Sigmoid colon (tissue), 7 donors: ENCODE measurements around the gene GNAT1. TPM values are rescaled to one million over a fixed set of nuclear protein-coding genes. Genes with fewer than 3 reads are reported as not detected.
A peak's percentile ranks its signal among the peaks of the same experiment; 100 is the strongest.

Experiments used
- DNase-seq: peaks from one replicate; pipeline ENCODE4 v3.0.0-alpha.2; 2019
- H3K27ac ChIP-seq, 4 donors: fragments of 200-600 bp; sonication (generic); one replicate each; pipeline ENCODE4 v1.5.1; 2016 to 2019; ENCODE audit warnings: mild to moderate bottlenecking in 1 of 4
- H3K27me3 ChIP-seq, 3 donors: fragments of 200-600 bp; sonication (generic); one replicate each; pipeline ENCODE4 v1.5.1; 2019; ENCODE audit warnings: mild to moderate bottlenecking in 1 of 3
- H3K36me3 ChIP-seq, 4 donors: fragments of 200-600 bp; sonication (generic); one replicate each; pipeline ENCODE4 v1.5.1; 2016 to 2019
- H3K4me1 ChIP-seq, 4 donors: fragments of 200-600 bp; sonication (generic); one replicate each; pipeline ENCODE4 v1.5.1; 2017 to 2019
- H3K4me3 ChIP-seq, 4 donors: fragments of 200-600 bp; sonication (generic); one replicate each; pipeline ENCODE4 v1.5.1; 2017 to 2019; ENCODE audit warnings: mild to moderate bottlenecking in 2 of 4, moderate library complexity in 1 of 4
- H3K9me3 ChIP-seq, 4 donors: fragments of 200-600 bp in 3 of 4; sonication (generic) in 3 of 4; one replicate each; pipeline versions ENCODE4 v1.5.1 to v1.6.1; 2013 to 2019
- EP300 ChIP-seq, 4 donors: sonication (generic); formaldehyde crosslinking; IDR thresholded peaks; one replicate each; pipeline ENCODE4 v1.6.1; 2017; ENCODE audit warnings: antibody characterized with exemption in 4 of 4
- POLR2A ChIP-seq, 2 donors: fragments of 450-650 bp; IDR thresholded peaks; one replicate each; pipeline ENCODE4 v1.6.1; 2016; ENCODE audit warnings: antibody characterized with exemption in 2 of 2, mild to moderate bottlenecking in 2 of 2, moderate library complexity in 2 of 2
- POLR2AphosphoS5 ChIP-seq, 4 donors: sonication (generic); formaldehyde crosslinking; IDR thresholded peaks; one replicate each; pipeline ENCODE4 v1.6.1; 2017; ENCODE audit warnings: antibody characterized with exemption in 4 of 4
- WGBS, 2 donors: extraction: QIAGEN DNeasy Blood & Tissue Kit; methylation state at CpG; one replicate each; pipeline ENCODE4 v1.1.7; 2013; 5-methylcytosine and 5-hydroxymethylcytosine counted together
- intact Hi-C: fragments of 100-400 bp; cut with DNase I; formaldehyde crosslinking; loops from one replicate; pipeline ENCODE4 v1.15.1; 2023
- polyA plus RNA-seq, 3 donors: library from polyadenylated mRNA; stranded (reverse); fragments of 200-250 nt; gene quantifications; one replicate each; pipeline ENCODE4 v1.2.3, GENCODE V29; 2013
- total RNA-seq, 4 donors: library from RNA; depleted of rRNA; stranded (reverse); fragments of >200 nt; gene quantifications; one replicate each; pipeline ENCODE4 v1.1.0, GENCODE V29; 2016
- TF ChIP-seq, protein P1 (sequence below), 4 experiments: fragments of 450-650 bp in 3 of 4; fragments of 200-600 bp in 1 of 4; IDR thresholded peaks; one replicate each; pipeline ENCODE4 v1.5.1; 2016 to 2019; ENCODE audit warnings: antibody characterized with exemption in 4 of 4, mild to moderate bottlenecking in 3 of 4, moderate library complexity in 2 of 4
- donor health status: healthy with polysubstance abuse.
- donor health status: Bipolar disorder and iron deficiency.
- donor health status: healthy.

Gene GNAT1
- total and polyA plus RNA-seq, 7 donors = 0.06 TPM; not detected in 6

GRCh38 chr3:50154476-50154839, 37.0 kb upstream of the GNAT1 start:
- DNase-seq = no peak
- Histone ChIP-seq H3K9me3 (no peaks in the 10 kb centered on the region), H3K4me3 (peak overlapping the region; percentile 18 to 65 (median 58)), H3K27me3 (peaks cover 0 to 7% (median 4%) of the 10 kb centered on the region in 3 donors), H3K4me1 (peaks cover 0 to 46% (median 45%) of the 10 kb centered on the region in 4 donors), H3K36me3 (no peaks in the 10 kb centered on the region), H3K27ac (peak overlapping the region; percentile 60 to 90 (median 86))
- 1 to 3% methylated on average over 34 of the region's 34 CpGs for WGBS, 2 donors
- TF ChIP-seq POLR2AphosphoS5 (IDR thresholded peaks at IDR 0.05) (no peak), EP300 (IDR thresholded peaks at IDR 0.05) (no peak), POLR2A (IDR thresholded peaks at IDR 0.05) (no peak)
- TF ChIP-seq, protein P1, sequence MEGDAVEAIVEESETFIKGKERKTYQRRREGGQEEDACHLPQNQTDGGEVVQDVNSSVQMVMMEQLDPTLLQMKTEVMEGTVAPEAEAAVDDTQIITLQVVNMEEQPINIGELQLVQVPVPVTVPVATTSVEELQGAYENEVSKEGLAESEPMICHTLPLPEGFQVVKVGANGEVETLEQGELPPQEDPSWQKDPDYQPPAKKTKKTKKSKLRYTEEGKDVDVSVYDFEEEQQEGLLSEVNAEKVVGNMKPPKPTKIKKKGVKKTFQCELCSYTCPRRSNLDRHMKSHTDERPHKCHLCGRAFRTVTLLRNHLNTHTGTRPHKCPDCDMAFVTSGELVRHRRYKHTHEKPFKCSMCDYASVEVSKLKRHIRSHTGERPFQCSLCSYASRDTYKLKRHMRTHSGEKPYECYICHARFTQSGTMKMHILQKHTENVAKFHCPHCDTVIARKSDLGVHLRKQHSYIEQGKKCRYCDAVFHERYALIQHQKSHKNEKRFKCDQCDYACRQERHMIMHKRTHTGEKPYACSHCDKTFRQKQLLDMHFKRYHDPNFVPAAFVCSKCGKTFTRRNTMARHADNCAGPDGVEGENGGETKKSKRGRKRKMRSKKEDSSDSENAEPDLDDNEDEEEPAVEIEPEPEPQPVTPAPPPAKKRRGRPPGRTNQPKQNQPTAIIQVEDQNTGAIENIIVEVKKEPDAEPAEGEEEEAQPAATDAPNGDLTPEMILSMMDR (IDR thresholded peaks at IDR 0.05) = peak in 2 of 4 experiments; percentile 29 to 37
- intact Hi-C loops = loop anchor here (2.0 kb wide), 1 partner anchor 34 kb away; no protein-coding TSS in a partner anchor

- peak; percentile 74 for DNase-seq
- Histone ChIP-seq H3K36me3 (no peaks in the 10 kb centered on the region), H3K27ac (peak within 1 kb of the TSS; percentile 60 to 90 (median 86)), H3K4me3 (peak within 1 kb of the TSS; percentile 23 to 65 (median 58)), H3K4me1 (peaks cover 0 to 51% (median 48%) of the 10 kb centered on the region in 4 donors), H3K9me3 (no peaks in the 10 kb centered on the region), H3K27me3 (peaks cover 0 to 7% (median 4%) of the 10 kb centered on the region in 3 donors)
- TF ChIP-seq POLR2AphosphoS5 (IDR thresholded peaks at IDR 0.05) = peak in 3 of 4 donors; percentile 60 to 68 (median 60)
- TF ChIP-seq, protein P1 (IDR thresholded peaks at IDR 0.05) = no peak
- TF ChIP-seq EP300 (IDR thresholded peaks at IDR 0.05) = no peak
- TF ChIP-seq POLR2A (IDR thresholded peaks at IDR 0.05) = no peak
- intact Hi-C loops = loop anchor here (1.0 to 2.0 kb wide), 2 partner anchors 34 kb away; no protein-coding TSS in a partner anchor
- 1% methylated on average over 98 of the region's 98 CpGs for WGBS, 2 donors
Measured at GRCh38 chr3:50154840-50155490, 36.4 kb upstream of the GNAT1 start, which contains the start of gene SEMA3F. TSS of gene SEMA3F (plus strand) at chr3:50155324. CDS start at chr3:50159623, 4,299 bp downstream.

GRCh38 chr3:50155491-50155878, 35.9 kb upstream of the GNAT1 start:
- WGBS, 2 donors = 0 to 3% methylated on average over 37 of the region's 37 CpGs
- intact Hi-C loops = loop anchor here (1.0 to 2.0 kb wide), 2 partner anchors 34 to 35 kb away; no protein-coding TSS in a partner anchor
- H3K36me3 ChIP-seq = no peaks in the 10 kb centered on the region
- H3K4me1 ChIP-seq = peaks cover 0 to 56% (median 53%) of the 10 kb centered on the region in 4 donors
- H3K4me3 ChIP-seq = peak overlapping the region; percentile 23 to 65 (median 58)
- peaks cover 0 to 7% (median 4%) of the 10 kb centered on the region in 3 donors for H3K27me3 ChIP-seq
- DNase-seq = no peak
- TF ChIP-seq POLR2A (IDR thresholded peaks at IDR 0.05) (no peak), POLR2AphosphoS5 (IDR thresholded peaks at IDR 0.05) (no peak), EP300 (IDR thresholded peaks at IDR 0.05) (no peak)
- TF ChIP-seq, protein P1 (IDR thresholded peaks at IDR 0.05) = no peak
- no peaks in the 10 kb centered on the region for H3K9me3 ChIP-seq
- H3K27ac ChIP-seq = peak overlapping the region; percentile 60 to 90 (median 86)

DNA sequence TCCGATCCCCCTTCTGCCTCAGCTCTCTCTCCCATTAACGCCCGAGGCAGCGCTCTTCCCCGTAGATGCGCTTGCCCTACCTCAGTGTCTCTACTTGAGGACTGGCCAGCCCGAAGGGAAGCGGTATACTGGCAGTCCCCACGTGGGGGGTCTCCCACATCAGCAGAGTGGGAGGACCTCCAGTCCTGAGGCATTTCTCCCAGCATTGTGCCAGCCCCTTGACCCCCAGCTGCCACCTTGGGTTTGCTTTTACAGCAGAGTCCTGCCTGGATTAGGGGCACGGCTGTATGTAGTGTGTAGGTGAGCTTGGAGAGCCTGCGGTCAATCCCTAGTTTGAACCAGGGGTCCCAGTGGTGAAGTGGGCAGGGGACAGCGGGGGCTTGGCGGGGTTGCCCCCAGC, 35.5 kb upstream of the GNAT1 start:
- intact Hi-C loops = loop anchor here (1.0 to 2.0 kb wide), 2 partner anchors 33 to 35 kb away; no protein-coding TSS in a partner anchor
- Histone ChIP-seq H3K27ac (peak overlapping the region; percentile 60 to 90 (median 86)), H3K36me3 (no peaks in the 10 kb centered on the region), H3K4me3 (peak overlapping the region; percentile 4 to 65 (median 58)), H3K4me1 (peaks cover 0 to 60% (median 57%) of the 10 kb centered on the region in 4 donors), H3K9me3 (no peaks in the 10 kb centered on the region), H3K27me3 (peaks cover 0 to 7% (median 4%) of the 10 kb centered on the region in 3 donors)
- TF ChIP-seq EP300 (IDR thresholded peaks at IDR 0.05) = no peak
- TF ChIP-seq POLR2AphosphoS5 (IDR thresholded peaks at IDR 0.05) = no peak
- TF ChIP-seq POLR2A (IDR thresholded peaks at IDR 0.05) = no peak
- TF ChIP-seq, protein P1 (IDR thresholded peaks at IDR 0.05) = no peak
- DNase-seq = no peak
- WGBS, 2 donors = 5 to 27% methylated on average over 13 of the region's 13 CpGs
